Renal pelvis (tissue), 4 donors: ENCODE results near the gene CHAF1B. TPM values are rescaled to one million over a fixed set of nuclear protein-coding genes. Genes with fewer than 3 reads are reported as not detected.

Source experiments
- DNase-seq: peaks from one replicate; pipeline ENCODE4 v3.0.0-alpha.2; 2013
- polyA plus RNA-seq, 3 donors: library from polyadenylated mRNA; unstranded; fragments of 120-200 nt; gene quantifications; one replicate each; pipeline ENCODE4 v1.2.1, GENCODE V29; 2013; ENCODE audit not compliant: insufficient read length in 3 of 3

Gene CHAF1B
- polyA plus RNA-seq, 3 donors: 8.9 to 9.8 (median 9.0) TPM

- DNase-seq: no peak
Measured at GRCh38 chr21:36423771-36424433, 38.7 kb downstream of the CHAF1B start.

GRCh38 chr21:36424592-36424991 is 39.4 kb downstream of the CHAF1B start:
- no peak for DNase-seq

GRCh38 chr21:36425286-36425685 is 40.1 kb downstream of the CHAF1B start:
- DNase-seq: no peak

GRCh38 chr21:36427502-36427901 is 42.3 kb downstream of the CHAF1B start:
- DNase-seq: no peak

- DNase-seq: peak; percentile 26
Measured at GRCh38 chr21:36428761-36429432, 43.7 kb downstream of the CHAF1B start.

GRCh38 chr21:36429947-36430546 is 44.9 kb downstream of the CHAF1B start:
- peak; percentile 65 for DNase-seq

GRCh38 chr21:36430841-36431240 is 45.6 kb downstream of the CHAF1B start:
- no peak for DNase-seq

- DNase-seq: no peak
Measured at GRCh38 chr21:36431252-36431651, 46.1 kb downstream of the CHAF1B start.

GRCh38 chr21:36433059-36433709 is 48.0 kb downstream of the CHAF1B start:
- no peak for DNase-seq

GRCh38 chr21:36434144-36434543 is 49.0 kb downstream of the CHAF1B start:
- DNase-seq: no peak

- DNase-seq: no peak
Measured at GRCh38 chr21:36436829-36437744, 51.9 kb downstream of the CHAF1B start.

GRCh38 chr21:36437745-36438128 is 52.5 kb downstream of the CHAF1B start:
- no peak for DNase-seq

GRCh38 chr21:36441715-36442114 is 56.5 kb downstream of the CHAF1B start:
- DNase-seq: no peak

GRCh38 chr21:36446301-36446700 is 61.1 kb downstream of the CHAF1B start:
- DNase-seq: no peak

GRCh38 chr21:36450511-36450910 is 65.3 kb downstream of the CHAF1B start:
- DNase-seq: no peak

GRCh38 chr21:36451506-36451905 is 66.3 kb downstream of the CHAF1B start:
- no peak for DNase-seq

- no peak for DNase-seq
Measured at GRCh38 chr21:36452281-36452825, 67.2 kb downstream of the CHAF1B start.

GRCh38 chr21:36454093-36454531 is 68.9 kb downstream of the CHAF1B start:
- peak; percentile 61 for DNase-seq

- no peak for DNase-seq
Measured at GRCh38 chr21:36454706-36455105, 69.5 kb downstream of the CHAF1B start.

GRCh38 chr21:36456729-36457414 is 71.7 kb downstream of the CHAF1B start:
- DNase-seq: no peak

- no peak for DNase-seq
Measured at GRCh38 chr21:36459098-36459497, 73.9 kb downstream of the CHAF1B start.
